Measurements from ENCODE around the gene AQP1.

The AQP1 gene

GRCh38 chr7:30926313-30926712 lies 14.7 kb downstream of the AQP1 start:
- no peak for TF ChIP-seq ZNF274 (IDR thresholded peaks at IDR 0.05; ENCODE audit: low read depth, low read length)
- H3K4me3 ChIP-seq (ENCODE audit: low read length), result no peak overlapping the region

- H3K4me3 ChIP-seq (ENCODE audit: low read length), result no peak overlapping the region
Observed at GRCh38 chr7:30927040-30927439, 15.4 kb downstream of the AQP1 start.

GRCh38 chr7:30927559-30927958 lies 15.9 kb downstream of the AQP1 start:
- no peak overlapping the region for H3K4me3 ChIP-seq (ENCODE audit: low read length)
- TF ChIP-seq ZNF274 (IDR thresholded peaks at IDR 0.05; ENCODE audit: low read depth, low read length), result no peak

More at GRCh38 chr7:30927040-30927439, 15.4 kb downstream of the AQP1 start:
- no peak for TF ChIP-seq ZNF274 (IDR thresholded peaks at IDR 0.05; ENCODE audit: low read depth, low read length)

GRCh38 chr7:30928254-30928872 lies 16.7 kb downstream of the AQP1 start:
- no peak overlapping the region for H3K4me3 ChIP-seq (ENCODE audit: low read length)
- TF ChIP-seq ZNF274 (IDR thresholded peaks at IDR 0.05; ENCODE audit: low read depth, low read length), result no peak

- TF ChIP-seq ZNF274 (IDR thresholded peaks at IDR 0.05; ENCODE audit: low read depth, low read length), result no peak
- no peak overlapping the region for H3K4me3 ChIP-seq (ENCODE audit: low read length)
Observed at GRCh38 chr7:30929686-30930085, 18.0 kb downstream of the AQP1 start.

GRCh38 chr7:30930621-30931020 lies 19.0 kb downstream of the AQP1 start:
- H3K4me3 ChIP-seq (ENCODE audit: low read length), result no peak overlapping the region
- TF ChIP-seq ZNF274 (IDR thresholded peaks at IDR 0.05; ENCODE audit: low read depth, low read length), result no peak

GRCh38 chr7:30931161-30931928 lies 19.7 kb downstream of the AQP1 start:
- H3K4me3 ChIP-seq (ENCODE audit: low read length), result no peak overlapping the region
- TF ChIP-seq ZNF274 (IDR thresholded peaks at IDR 0.05; ENCODE audit: low read depth, low read length), result no peak

GRCh38 chr7:30931929-30932540 lies 20.4 kb downstream of the AQP1 start:
- H3K4me3 ChIP-seq (ENCODE audit: low read length), result no peak overlapping the region
- no peak for TF ChIP-seq ZNF274 (IDR thresholded peaks at IDR 0.05; ENCODE audit: low read depth, low read length)

- H3K4me3 ChIP-seq (ENCODE audit: low read length), result no peak overlapping the region
- no peak for TF ChIP-seq ZNF274 (IDR thresholded peaks at IDR 0.05; ENCODE audit: low read depth, low read length)
Observed at GRCh38 chr7:30932562-30932961, 20.9 kb downstream of the AQP1 start.

GRCh38 chr7:30933124-30933974 lies 21.7 kb downstream of the AQP1 start:
- TF ChIP-seq ZNF274 (IDR thresholded peaks at IDR 0.05; ENCODE audit: low read depth, low read length), result no peak

GRCh38 chr7:30934225-30934624 lies 22.6 kb downstream of the AQP1 start:
- TF ChIP-seq ZNF274 (IDR thresholded peaks at IDR 0.05; ENCODE audit: low read depth, low read length), result no peak

More at GRCh38 chr7:30933124-30933974, 21.7 kb downstream of the AQP1 start:
- no peak overlapping the region for H3K4me3 ChIP-seq (ENCODE audit: low read length)

GRCh38 chr7:30934732-30935568 lies 23.3 kb downstream of the AQP1 start:
- no peak overlapping the region for H3K4me3 ChIP-seq (ENCODE audit: low read length)
- TF ChIP-seq ZNF274 (IDR thresholded peaks at IDR 0.05; ENCODE audit: low read depth, low read length), result no peak

More at GRCh38 chr7:30934225-30934624, 22.6 kb downstream of the AQP1 start:
- no peak overlapping the region for H3K4me3 ChIP-seq (ENCODE audit: low read length)

- no peak overlapping the region for H3K4me3 ChIP-seq (ENCODE audit: low read length)
- TF ChIP-seq ZNF274 (IDR thresholded peaks at IDR 0.05; ENCODE audit: low read depth, low read length), result no peak
Observed at GRCh38 chr7:30935569-30935877, 23.9 kb downstream of the AQP1 start.

Data from GM08714 (cell line).